A673 (cell line): Measurements from ENCODE around the gene RTEL1.

ENCODE experiments used
- EZH2 ChIP-seq: fragments of 200-600 bp; sonication (generic); IDR thresholded peaks from 2 replicates; pipeline ENCODE4 v1.6.1; 2017; ENCODE audit warnings: borderline replicate concordance, low read depth, mild to moderate bottlenecking, mixed read lengths, antibody characterized with exemption, low read length; ENCODE audit not compliant: poor library complexity, severe bottlenecking
- TF ChIP-seq, protein P1 (sequence below): fragments of 300-800, 200-600 bp; sonication (generic); conservative IDR thresholded peaks from 2 replicates; pipeline ENCODE4 v1.5.1; 2017; ENCODE audit warnings: low read depth, mild to moderate bottlenecking, antibody characterized with exemption, low read length, moderate library complexity, mixed read lengths

DNA sequence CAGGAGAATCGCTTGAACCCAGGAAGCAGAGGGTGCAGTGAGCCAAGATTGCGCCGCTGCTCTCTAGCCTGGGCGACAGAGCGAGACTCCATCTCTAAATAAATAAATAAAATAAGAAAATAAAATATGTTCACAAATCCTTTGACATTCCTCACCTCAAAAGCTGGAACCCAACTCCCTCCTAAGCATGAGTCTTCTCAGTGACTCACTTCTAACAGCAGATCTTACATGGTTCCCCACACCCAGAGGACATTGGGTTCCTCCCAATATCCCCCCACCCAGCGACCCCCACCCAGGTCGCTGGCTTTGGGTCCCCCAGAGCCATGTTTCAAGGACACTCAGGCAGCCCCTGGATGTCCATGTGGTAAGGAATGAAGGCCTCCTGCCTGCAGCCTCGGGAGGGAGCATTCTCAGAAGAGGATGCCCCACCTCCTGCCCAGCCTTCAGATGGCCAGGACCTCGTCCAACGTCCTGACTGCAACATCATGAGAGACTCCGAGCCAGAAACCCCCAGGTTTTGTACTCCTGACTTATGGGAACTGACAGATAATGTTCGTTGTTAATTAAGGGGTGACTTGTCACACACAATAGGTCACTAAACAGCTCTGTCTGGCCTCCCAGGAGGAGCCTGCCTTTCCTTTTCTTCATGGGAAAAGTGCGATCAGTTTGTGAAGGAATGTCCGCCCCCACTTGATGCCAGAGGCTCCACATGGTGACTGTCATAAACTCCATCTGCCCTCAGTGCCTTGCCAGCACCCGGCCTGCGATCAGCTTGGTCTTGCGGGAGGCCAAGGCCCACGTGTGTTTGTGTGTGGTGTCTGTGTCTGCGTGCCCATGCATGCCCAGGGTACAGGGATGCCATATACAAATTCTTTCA is 21.1 kb upstream of the RTEL1 start:
- TF ChIP-seq, protein P1, sequence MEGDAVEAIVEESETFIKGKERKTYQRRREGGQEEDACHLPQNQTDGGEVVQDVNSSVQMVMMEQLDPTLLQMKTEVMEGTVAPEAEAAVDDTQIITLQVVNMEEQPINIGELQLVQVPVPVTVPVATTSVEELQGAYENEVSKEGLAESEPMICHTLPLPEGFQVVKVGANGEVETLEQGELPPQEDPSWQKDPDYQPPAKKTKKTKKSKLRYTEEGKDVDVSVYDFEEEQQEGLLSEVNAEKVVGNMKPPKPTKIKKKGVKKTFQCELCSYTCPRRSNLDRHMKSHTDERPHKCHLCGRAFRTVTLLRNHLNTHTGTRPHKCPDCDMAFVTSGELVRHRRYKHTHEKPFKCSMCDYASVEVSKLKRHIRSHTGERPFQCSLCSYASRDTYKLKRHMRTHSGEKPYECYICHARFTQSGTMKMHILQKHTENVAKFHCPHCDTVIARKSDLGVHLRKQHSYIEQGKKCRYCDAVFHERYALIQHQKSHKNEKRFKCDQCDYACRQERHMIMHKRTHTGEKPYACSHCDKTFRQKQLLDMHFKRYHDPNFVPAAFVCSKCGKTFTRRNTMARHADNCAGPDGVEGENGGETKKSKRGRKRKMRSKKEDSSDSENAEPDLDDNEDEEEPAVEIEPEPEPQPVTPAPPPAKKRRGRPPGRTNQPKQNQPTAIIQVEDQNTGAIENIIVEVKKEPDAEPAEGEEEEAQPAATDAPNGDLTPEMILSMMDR: no peak
- no peak for TF ChIP-seq EZH2
